CD1c-positive myeloid dendritic cell (primary cell): ENCODE results near the gene MICAL2.

ENCODE experiments used
- DNase-seq: peaks from one replicate; pipeline ENCODE4 v3.0.0-alpha.2; 2016; ENCODE audit errors: extremely low spot score

MICAL2 gene

DNA sequence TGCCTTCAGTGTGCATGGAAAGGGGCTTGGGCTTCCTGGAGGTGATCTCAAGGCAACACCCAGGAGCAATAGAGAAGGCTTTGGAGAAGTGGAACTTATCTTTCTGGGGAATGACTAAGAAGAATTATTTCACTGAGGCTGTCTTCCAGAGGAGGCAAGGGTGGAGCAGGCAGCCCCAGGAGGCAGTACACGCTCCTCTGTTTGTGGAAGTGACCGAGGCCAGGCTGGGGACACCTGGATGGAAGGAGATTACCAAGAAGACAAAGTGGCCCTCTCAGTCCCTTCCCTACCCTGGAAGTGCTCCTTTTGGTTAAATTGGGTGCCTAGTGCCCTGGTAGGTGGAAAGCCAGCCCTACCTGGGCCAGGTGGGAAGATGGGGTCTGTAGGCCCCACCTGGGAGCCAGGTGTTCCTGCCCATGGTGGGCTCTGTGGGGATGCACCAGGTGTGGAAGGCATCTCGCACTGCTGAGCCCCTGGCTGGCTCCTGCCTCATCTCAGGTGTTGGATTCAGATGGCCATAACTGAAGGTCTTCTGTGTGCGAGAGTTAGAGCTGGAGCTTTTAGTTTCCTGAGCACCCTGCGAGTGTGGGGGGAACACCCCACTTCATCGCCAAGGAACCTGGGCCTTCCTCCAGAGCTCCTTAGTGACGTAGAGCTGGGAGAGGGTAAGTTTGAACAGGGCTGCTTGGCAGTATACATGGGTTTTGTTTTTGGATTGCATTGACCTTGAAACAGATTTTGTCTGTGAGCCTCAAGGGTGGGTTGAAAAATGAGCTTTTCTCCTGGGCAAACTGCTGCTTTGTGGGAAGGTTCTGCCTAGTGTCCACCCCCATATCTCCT, 46.1 kb downstream of the MICAL2 start:
- DNase-seq, result peak; percentile 63

DNA sequence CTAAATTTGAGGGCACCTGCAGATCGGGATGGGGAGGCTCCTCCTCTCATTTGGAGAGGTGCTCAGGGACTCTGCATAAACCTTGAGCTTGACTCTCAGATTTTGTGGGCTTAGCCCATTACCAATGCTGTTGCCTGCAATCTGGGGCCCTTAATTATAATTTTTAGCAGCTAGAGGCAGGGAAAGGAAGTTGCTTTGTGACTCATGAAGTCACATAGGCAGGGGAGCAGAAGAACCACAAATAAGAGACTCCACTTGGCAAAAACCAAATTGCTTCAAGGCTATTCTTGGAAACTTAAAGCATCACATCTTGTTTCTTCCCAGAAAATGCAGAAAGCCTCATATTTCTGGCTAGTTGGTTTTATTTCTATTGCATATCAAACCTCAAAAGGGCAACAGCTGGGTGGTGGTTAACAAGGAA, 46.9 kb downstream of the MICAL2 start:
- peak; percentile 76 for DNase-seq

DNA sequence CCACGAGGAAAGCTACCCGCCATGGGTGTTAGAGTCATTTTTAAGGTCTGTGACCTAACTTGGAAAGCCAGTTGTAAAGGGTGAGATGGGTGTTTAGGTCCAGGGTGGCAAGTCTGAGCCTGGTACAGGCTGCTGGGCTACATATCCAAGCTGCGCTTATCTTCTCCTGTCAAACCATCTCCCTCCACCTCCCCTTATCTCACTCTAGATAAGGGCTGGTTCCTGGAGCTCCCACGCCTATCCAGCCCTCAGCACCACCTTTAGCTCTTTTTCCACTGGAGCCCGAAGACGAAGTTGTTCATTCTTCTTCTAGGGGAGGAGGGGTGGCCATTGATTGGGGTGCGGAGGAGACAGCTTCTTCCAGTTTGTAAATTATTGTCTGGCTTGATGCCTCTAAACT, 48.5 kb downstream of the MICAL2 start:
- no peak for DNase-seq

DNA sequence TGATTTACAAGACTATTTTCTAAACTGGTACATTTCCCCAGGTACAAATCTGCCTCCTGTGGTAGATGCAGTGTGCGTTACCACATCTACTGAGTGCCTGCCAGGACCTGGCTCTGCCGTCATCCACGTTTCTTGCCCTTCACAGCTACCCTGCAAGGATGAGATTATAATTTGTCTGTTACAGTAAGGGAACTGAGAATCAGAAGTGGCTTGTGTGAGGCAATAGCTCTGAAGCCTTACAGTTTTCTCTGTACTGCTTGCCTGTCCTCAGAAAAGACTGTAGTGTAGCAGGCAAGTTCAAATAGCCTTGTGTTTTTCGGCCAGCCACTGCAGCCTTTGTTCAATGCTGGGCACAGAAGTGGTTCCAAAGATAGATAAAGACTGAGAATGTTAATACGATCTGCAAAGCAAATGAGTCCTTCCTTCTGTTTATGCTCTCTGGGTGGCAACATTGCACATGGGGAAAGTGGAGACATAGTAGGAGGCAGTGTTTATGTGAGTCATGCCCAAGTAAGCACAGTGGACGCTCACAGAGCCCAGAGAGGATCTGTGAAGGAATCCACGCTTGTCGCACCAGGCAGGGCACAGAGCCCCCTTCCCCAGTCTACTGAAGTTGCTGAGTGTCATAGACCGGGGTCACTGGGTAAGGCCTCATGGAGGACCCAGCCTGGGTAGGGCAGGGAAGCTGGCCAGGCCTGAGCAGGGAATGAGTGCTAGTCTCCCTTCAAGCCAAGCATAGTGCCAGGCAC, 49.1 kb downstream of the MICAL2 start:
- peak; percentile 87 for DNase-seq

DNA sequence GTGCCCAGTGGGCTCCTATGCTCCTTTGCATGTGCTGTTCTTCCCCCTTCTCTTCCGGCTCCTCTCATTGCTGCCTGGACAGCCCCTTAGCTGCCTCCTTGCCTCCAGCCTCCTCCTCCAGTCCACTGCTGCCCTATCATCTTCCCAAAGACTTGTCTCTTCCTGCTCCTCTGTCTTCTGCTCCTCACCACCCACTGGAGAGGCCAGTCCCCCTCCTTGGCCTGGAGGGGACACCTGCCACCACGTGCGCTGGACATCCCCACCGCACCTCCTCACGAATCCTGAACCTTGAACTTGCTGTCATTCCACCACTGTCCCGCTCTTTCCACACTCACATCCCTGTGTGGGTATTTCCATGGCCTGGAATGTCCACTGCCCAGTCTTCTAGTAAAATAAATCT, 49.8 kb downstream of the MICAL2 start:
- DNase-seq, result no peak

DNA sequence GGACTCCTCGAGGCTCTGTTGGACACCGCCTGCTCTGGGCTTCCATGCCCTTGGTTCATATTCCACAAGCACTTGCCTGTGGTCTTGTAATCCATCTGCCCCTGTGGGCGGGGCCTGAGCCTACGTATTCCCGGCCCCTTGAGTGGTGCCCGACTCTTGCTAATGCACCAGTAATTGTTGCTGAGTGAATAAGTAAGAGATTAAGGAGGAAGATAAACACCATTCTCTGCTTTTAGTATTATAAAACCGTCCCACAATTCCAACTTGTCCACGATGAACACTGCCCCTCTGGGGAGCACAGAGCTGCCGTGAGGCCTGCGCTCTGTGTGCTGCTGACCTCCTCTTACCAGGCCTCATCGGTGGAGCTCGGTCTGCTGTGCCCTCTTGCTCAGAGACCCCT, 50.3 kb downstream of the MICAL2 start:
- no peak for DNase-seq

DNA sequence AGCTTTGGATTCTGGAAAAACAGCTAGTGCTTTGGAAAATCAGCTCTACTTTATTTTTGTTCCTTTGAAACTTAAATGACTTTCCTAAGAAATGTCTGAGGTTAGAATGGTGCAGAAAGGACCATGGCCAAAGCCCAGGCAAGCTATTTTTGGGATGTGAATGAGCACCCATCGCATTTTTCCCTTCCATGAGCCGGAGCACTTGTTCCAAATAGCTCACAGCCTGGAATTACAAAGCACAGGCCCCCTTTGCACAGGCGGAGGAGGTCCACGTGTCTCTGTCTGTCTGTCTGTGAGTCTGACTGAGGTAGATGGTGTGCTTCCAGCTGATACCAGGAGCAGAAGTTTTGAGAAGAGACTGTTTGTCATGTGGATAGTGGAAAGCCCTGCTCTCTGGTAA, 50.7 kb downstream of the MICAL2 start:
- DNase-seq, result no peak

DNA sequence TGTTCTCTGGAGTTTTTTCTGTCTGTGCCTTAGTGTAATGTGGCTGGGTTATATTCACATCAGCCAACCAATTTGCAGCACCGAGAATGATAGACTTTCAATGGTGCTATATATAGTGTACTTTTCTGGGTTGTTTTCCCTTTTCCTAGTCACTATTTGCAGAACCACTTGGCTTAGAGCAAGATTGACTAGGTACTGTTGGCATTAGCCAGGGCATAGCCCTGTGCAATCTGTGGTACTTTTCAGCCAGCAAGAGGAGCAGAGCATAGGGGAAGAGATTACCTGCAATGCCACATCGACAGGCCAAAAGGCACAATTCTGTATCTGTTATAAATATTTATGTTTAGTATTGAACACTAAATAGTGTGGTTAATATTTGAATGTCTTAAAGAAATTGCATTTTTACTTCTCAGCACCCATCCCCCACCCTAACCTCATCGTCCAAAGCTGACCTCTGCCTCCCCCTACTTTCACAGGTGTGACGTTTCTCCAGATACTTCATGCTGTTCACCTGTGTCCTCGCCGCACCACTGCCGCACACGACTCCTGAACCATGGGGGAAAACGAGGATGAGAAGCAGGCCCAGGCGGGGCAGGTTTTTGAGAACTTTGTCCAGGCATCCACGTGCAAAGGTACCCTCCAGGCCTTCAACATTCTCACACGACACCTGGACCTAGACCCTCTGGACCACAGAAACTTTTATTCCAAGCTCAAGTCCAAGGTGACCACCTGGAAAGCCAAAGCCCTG, 51.4 kb downstream of the MICAL2 start:
- no peak for DNase-seq

DNA sequence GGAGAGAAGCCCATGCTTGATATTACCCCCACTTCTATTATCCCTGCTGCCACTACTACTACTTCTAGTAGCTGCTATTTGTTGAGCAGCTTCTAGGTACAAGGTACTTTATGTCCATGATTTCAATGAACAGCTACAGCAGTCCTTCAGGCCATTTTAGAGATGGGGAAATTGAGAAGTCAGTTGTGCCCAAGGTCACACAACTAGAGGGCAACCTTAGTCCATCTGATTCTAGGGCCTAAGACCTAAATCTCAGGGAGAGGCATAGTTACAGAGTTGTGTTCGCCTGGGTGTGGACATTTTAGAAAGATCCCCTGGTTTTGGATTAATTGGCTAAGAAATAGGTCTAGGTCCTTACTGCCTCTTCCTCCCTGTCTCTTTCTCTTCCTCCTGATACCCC, 52.3 kb downstream of the MICAL2 start:
- DNase-seq, result no peak

DNA sequence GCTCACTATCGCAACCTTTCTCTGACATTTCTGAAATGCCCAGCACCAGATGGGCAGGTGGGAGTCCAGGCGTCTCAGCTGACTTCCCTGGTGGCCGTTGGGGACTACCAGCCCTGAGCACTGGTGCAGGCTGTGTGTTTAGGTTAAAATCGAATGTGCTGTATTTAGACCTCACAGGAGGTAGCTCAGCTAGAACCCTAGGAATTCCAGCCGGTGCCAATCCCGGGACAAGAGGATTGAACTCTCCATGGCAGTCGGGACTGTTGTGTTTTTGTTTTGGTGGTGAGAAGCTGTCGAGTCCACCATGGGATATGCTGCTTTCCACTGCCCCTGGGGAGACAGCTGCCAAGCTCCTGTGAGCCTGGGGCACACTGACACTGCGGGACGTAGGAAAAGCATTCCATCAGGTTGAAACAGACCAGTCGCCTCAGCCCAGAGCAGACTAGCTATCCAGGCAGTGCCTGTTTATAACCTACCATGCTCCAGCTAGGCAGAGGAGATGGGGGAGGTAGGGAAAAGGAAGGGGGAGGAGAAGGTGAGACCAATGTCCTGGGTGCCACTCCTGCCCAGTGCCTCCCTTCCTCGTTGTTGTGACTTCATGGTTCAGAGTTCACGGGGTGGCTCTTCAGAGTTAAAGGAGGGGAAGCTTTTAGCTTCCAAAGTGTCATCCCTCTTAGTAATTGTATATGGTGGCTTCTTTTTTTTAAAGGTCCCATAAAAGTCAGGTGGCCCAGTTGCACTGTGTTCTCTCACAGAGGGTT, 53.0 kb downstream of the MICAL2 start:
- DNase-seq, result no peak

DNA sequence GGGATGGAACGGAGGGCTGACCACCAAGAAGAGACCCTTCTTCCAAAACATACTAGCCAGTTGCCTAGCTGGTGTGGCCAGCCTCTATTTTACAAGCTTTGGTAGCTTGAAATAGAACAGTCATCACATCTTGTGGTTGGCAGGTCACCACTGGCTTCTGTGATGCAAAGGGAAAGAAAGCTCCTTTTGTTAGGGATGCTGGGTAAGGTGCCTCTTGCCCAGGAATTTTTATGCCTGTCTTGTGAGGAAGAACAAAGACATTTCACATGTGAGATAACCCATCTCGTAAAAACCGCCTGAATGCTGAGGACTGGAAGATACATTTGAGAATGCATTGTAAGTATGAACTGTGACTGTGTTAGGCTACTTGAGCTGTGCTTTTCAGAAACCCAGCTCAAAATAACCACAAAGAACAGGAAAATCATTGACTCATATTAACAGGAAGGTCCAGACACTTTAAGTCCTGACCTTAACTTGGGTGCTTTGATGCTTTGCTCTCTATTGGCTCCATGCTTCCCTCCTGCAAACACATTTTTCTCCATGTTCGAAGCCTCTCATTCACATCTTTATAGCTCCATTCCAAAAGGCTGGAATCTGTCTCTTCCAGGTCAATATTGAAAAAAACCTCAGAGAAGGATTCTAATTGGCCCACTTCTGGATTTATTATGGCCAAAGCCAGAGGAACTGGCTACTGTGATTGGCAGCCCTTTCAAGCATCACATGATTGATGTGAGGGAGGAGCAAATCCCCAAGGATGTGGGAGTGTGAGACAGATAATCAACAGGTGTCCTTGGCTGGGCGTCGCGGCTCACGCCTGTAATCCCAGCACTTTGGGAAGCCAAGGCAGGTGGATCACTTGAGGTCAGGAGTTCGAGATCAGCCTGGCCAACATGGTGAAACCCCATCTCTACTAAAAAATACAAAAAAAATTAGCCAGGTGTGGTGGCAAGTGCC, 53.9 kb downstream of the MICAL2 start:
- no peak for DNase-seq

DNA sequence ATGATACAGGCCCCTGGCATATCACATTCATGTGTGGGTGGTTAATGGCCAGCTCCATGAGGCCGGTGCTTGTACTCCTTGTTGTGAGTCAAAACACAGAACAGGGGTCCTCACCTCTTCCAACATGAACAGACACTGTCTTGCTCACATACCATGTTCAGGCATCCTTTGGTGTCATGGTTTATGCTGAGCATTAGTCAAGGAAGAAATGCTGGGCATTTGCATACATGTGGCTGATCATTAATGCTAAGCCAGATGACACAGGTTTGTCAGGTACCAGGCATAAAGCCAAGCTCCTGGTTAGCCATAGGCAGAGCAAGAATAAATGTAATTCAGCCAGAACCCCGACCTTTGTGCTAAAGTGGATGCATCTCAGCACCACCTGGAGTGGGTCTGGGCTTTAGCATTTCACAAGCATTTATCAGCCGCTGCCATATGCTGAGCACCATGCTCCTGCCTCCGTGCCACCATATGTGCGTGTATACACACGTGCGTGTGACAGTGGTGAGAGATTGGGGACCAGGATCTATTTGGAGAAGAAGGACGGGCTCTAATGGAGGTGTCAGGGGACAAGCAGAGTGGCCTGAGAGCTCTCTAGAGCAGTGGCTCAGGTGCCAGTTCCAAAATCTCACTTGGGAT, 55.0 kb downstream of the MICAL2 start:
- no peak for DNase-seq

DNA sequence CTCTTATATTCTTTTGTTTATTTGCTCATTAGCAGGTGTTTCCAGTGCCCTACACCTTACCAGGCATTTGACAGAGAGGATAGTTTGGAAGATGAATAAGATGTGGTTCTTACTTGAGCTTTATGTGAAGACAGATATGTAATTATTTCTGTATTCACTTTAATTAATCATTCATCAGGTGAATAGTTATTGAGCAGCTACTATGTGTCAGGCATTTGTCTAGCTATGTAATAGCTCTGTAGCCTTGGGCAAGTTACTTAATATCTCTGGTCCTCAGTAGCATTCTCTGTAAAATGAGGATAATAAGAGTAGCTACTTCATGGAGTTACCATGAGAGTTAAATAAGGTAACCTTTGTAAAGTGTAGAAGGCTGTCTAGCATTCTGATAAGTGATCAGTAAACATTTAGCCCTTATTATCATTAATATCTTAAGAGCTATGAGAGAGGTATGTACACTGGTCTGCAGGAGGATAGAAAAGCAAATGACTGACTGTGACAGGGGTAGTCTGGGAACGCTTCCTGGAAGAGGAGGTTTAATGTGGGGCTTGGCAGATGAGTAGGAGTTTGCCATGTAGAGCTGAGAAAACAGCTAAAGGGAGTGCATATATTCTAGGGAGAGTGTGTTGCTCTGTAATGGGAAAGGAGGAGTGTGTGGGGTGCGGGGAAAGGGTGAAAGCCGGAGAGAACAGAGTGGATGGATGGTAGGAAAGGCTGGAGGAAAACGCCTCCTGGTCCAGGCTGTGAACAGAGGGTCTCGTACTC, 56.1 kb downstream of the MICAL2 start:
- no peak for DNase-seq

DNA sequence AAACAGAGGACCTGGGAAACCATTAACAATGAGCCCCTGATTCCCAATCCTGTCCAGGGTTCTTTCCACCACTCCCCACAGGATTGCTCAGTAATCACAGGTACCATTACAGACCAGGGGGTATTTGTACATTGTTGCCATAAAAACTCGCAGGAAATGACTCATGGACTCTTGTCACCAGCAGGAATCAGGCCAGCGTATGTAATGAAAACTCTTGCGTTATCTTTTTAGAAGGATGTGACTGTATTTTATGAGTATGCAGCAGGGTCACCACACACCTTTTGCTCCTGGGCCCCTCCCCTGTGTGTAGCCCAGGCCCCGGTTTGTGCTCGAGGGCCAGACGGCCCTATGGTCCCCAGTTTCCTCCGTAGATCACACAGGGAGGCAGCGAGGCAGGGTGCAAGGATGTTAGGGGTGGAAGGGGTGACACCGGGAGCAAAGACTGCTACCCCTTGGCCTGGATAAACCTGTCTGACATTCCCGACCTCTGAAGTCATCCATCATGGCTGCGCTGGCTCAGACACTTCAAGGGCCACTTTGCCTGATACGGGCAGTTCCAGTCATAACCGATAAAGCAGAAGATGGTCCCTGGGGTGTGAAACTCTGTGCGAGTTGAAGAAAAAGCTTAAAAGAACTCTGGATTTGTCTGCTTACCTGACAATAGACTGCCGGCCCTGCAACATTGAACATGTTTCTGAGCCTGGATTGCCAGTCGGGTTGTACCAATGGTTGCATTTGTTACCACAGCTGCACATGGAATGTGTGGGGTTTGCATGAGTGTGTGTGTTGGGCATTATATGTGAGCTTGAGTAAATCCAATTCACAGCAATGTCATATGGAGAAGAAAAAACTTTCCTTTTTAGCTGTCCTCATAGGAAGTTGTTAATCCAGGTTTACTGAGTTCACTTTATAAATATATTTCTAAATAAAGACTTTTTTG, 56.9 kb downstream of the MICAL2 start:
- peak; percentile 45 for DNase-seq

DNA sequence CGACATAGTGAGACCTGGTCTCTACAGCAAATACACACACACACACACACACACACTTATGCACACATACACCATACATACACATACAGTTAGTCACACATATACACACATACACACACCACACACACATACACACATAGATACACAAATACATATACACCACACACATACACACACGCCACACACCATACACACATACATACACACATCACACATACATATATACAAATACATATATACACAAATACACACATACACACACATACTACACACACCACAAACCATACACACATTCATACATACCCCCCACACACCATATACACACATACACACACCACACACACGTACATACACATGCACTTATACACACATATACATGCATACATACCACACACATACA, 57.7 kb downstream of the MICAL2 start:
- no peak for DNase-seq

DNA sequence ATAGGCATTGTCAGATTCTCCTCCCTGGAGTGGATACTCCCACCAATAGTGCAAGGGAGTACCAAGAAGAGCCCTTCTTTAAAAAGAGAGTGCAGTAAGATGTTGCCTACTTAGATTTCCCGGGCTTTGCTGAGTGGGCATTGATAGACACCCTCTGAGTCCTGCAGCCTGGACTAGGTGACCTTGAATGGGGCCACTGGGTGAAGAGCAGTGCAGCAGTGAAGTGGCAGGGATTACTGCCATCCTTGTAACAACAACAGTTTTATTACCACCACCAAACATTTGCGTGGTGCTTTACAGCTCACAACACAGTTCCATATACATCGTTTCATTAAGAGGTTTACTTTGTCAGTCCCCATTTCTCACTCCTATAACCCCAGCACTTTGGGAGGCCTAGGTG, 59.4 kb downstream of the MICAL2 start:
- no peak for DNase-seq

DNA sequence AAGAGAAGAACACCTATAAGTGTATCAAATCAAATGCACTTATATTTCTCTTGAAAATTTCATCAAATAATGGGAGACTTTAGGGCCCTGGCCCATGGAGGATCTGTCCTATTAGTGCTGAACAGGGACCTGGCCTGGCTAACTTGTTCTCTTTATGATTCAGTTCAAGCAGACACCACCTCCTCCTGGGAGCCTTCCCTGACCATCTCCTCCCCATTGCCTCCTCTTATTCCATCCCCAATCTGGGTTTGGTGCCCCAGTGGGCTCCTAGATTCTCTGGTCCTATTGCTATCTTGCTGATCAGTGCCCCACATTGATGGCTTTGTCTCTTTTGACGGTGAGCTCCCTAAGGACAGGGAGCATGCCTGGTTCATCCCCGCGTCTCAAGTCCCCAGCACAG, 60.1 kb downstream of the MICAL2 start:
- DNase-seq, result no peak

DNA sequence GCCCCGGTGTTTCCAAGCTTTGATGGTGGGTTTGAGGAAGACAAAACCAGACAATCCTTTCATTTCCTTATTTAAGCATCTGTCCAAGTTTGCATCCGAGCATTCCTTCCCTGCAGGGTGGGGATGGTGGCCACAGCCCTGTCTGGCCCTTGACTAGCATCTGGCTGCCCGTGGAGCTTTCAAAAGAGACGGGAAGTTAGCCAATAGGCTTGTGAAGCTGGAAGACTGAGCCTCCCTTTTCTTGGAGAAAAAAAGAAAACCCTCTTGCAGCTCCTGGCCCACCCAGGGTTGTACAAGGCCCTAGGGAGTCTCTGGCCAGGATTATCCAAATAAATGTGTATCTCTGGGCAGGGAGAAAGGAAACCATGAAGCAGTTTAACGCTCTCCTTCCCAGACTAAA, 60.6 kb downstream of the MICAL2 start:
- peak; percentile 55 for DNase-seq
